ENCODE data around the gene CCDC28B.

CCDC28B gene

DNA sequence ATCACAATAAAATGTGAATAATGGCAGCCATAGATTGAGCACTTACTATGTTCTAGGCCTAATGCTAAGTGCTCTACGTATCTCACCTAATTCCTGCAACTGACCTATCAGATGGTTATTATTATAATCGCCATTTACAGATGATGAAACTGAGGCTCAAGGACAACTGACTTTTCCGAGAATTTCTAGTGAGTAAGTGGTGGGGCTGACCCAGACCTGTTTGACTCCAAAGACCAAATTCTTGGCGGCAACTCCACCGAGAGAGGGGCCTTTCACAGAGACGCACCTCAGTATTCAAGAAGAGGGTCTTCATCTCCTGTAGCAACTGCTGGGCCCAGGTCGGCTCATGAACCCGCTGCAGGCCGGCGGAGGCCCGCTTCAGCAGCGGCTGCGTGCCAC, 21.2 kb downstream of the CCDC28B start:
- WGBS (ENCODE audit: insufficient coverage): 29% methylated on average over 13 of the region's 13 CpGs
- Histone ChIP-seq H3K4me1 (ENCODE audit: control extremely low read depth in 1 of 4, control insufficient read depth in 4 of 4, insufficient read depth in 4 of 4, low read length in 3 of 4) (peaks cover 3 to 29% (median 22%) of the 10 kb centered on the region in 4 experiments), H3K27me3 (replicated peaks in 2 of 5; ENCODE audit: control insufficient read depth in 4 of 5, insufficient read depth in 5 of 5, low read length in 4 of 5) (no peaks in the 10 kb centered on the region), H3K9me3 (ENCODE audit: control extremely low read depth in 1 of 5, control insufficient read depth in 4 of 5, insufficient read depth in 2 of 5, low read depth in 1 of 5, low read length in 4 of 5) (no peaks in the 10 kb centered on the region), H3K36me3 (ENCODE audit: control insufficient read depth in 4 of 4, insufficient read depth in 4 of 4, low read length in 3 of 4) (peaks cover 7 to 41% (median 17%) of the 10 kb centered on the region in 4 experiments), H3K4me3 (ENCODE audit: control insufficient read depth in 1 of 7, extremely low read depth in 1 of 7, insufficient read depth in 4 of 7, low read depth in 2 of 7, low read length in 6 of 7) (peak overlapping the region; percentile 65 to 97 (median 85)), H3K27ac (ENCODE audit: insufficient read depth in 1 of 2, low read depth in 1 of 2, low read length in 2 of 2, poor library complexity in 1 of 2, severe bottlenecking in 2 of 2) (peak overlapping the region; percentile 99 to 100)
- CTCF ChIA-PET: interaction anchor here (1.1 to 3.0 kb wide), 3 partner anchors 14 to 41 kb away, joined by 3 to 15 read pairs (median 3); no protein-coding TSS in a partner anchor
- no peak for DNase-seq
- POLR2A ChIA-PET: interaction anchor here (0.6 to 0.8 kb wide), 2 partner anchors 10 to 19 kb away, joined by 3 read pairs; no protein-coding TSS in a partner anchor

GRCh38 chr1:32221980-32222755, 21.8 kb downstream of the CCDC28B start, which contains the start of the genes EIF3I and TMEM234:
EIF3I (plus strand) TSS chr1:32222407; CDS start chr1:32222442, 35 bp downstream.
TMEM234 (minus strand) TSS chr1:32222353; CDS start chr1:32222322, 31 bp downstream.
- H3K27ac ChIP-seq (ENCODE audit: insufficient read depth in 1 of 2, low read depth in 1 of 2, low read length in 2 of 2, poor library complexity in 1 of 2, severe bottlenecking in 2 of 2): peak within 1 kb of the TSS; percentile 99 to 100
- peaks cover 3 to 29% (median 22%) of the 10 kb centered on the region in 4 experiments for H3K4me1 ChIP-seq (ENCODE audit: control extremely low read depth in 1 of 4, control insufficient read depth in 4 of 4, insufficient read depth in 4 of 4, low read length in 3 of 4)
- peak; percentile 96 to 97 (median 97) for DNase-seq
- POLR2A ChIA-PET: interaction anchor here (0.6 to 1.0 kb wide), 3 partner anchors 9 to 10 kb away, joined by 3 to 6 read pairs (median 3); no protein-coding TSS in a partner anchor
- WGBS (ENCODE audit: insufficient coverage): 0% methylated on average over 25 of the region's 46 CpGs
- CTCF ChIA-PET: interaction anchor here (0.6 to 3.0 kb wide), 5 partner anchors 14 to 666 kb away, joined by 3 to 15 read pairs (median 3); no protein-coding TSS in a partner anchor
- H3K36me3 ChIP-seq (ENCODE audit: control insufficient read depth in 4 of 4, insufficient read depth in 4 of 4, low read length in 3 of 4): peaks cover 7 to 38% (median 15%) of the 10 kb centered on the region in 4 experiments
- H3K4me3 ChIP-seq (ENCODE audit: control insufficient read depth in 1 of 7, extremely low read depth in 1 of 7, insufficient read depth in 4 of 7, low read depth in 2 of 7, low read length in 6 of 7): peak within 1 kb of the TSS; percentile 65 to 97 (median 85)
- no peaks in the 10 kb centered on the region for H3K9me3 ChIP-seq (ENCODE audit: control extremely low read depth in 1 of 5, control insufficient read depth in 4 of 5, insufficient read depth in 2 of 5, low read depth in 1 of 5, low read length in 4 of 5)
- no peaks in the 10 kb centered on the region for H3K27me3 ChIP-seq (replicated peaks in 2 of 5; ENCODE audit: control insufficient read depth in 4 of 5, insufficient read depth in 5 of 5, low read length in 4 of 5)

GRCh38 chr1:32223683-32224082, 23.3 kb downstream of the CCDC28B start:
- ChIA-PET CTCF (interaction anchor here (1.2 to 3.0 kb wide), 5 partner anchors 8 to 148 kb away, joined by 5 to 15 read pairs (median 10); no protein-coding TSS in a partner anchor), POLR2A (interaction anchor here (0.7 kb wide), 1 partner anchor 17 kb away, joined by 3 read pairs; no protein-coding TSS in a partner anchor)
- no peak for DNase-seq
- no peaks in the 10 kb centered on the region for H3K9me3 ChIP-seq (ENCODE audit: control extremely low read depth in 1 of 5, control insufficient read depth in 4 of 5, insufficient read depth in 2 of 5, low read depth in 1 of 5, low read length in 4 of 5)
- H3K4me1 ChIP-seq (ENCODE audit: control extremely low read depth in 1 of 4, control insufficient read depth in 4 of 4, insufficient read depth in 4 of 4, low read length in 3 of 4): peaks cover 3 to 29% (median 22%) of the 10 kb centered on the region in 4 experiments
- H3K27ac ChIP-seq (ENCODE audit: insufficient read depth in 1 of 2, low read depth in 1 of 2, low read length in 2 of 2, poor library complexity in 1 of 2, severe bottlenecking in 2 of 2): peak overlapping the region; percentile 29 to 33
- no peaks in the 10 kb centered on the region for H3K27me3 ChIP-seq (replicated peaks in 2 of 5; ENCODE audit: control insufficient read depth in 4 of 5, insufficient read depth in 5 of 5, low read length in 4 of 5)
- 94% methylated on average over 3 of the region's 3 CpGs for WGBS (ENCODE audit: insufficient coverage)
- H3K4me3 ChIP-seq (ENCODE audit: control insufficient read depth in 1 of 7, extremely low read depth in 1 of 7, insufficient read depth in 4 of 7, low read depth in 2 of 7, low read length in 6 of 7): no peak overlapping the region
- peaks cover 12 to 49% (median 26%) of the 10 kb centered on the region in 4 experiments for H3K36me3 ChIP-seq (ENCODE audit: control insufficient read depth in 4 of 4, insufficient read depth in 4 of 4, low read length in 3 of 4)

DNA sequence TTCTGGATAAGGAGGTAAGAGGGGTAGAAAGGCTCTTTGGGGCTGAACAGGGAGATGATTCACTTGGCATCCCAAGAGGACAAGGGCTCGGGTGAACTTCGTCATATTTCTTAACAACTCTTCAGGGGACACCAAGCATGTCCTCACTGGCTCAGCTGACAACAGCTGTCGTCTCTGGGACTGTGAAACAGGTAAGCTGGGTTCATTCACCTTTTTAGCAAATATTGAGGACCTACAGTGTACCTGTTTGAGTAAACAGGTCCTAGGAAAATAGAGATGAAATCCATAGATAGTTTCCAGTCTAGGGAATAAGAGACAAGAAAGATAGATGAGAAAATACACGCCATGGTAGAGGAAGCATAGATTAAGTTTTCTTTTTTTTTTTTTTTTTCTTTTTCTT, 23.9 kb downstream of the CCDC28B start:
- POLR2A ChIA-PET: no interaction called here
- Histone ChIP-seq H3K4me1 (ENCODE audit: control extremely low read depth in 1 of 4, control insufficient read depth in 4 of 4, insufficient read depth in 4 of 4, low read length in 3 of 4) (peaks cover 3 to 29% (median 22%) of the 10 kb centered on the region in 4 experiments), H3K9me3 (ENCODE audit: control extremely low read depth in 1 of 5, control insufficient read depth in 4 of 5, insufficient read depth in 2 of 5, low read depth in 1 of 5, low read length in 4 of 5) (no peaks in the 10 kb centered on the region), H3K27me3 (replicated peaks in 2 of 5; ENCODE audit: control insufficient read depth in 4 of 5, insufficient read depth in 5 of 5, low read length in 4 of 5) (no peaks in the 10 kb centered on the region), H3K4me3 (ENCODE audit: control insufficient read depth in 1 of 7, extremely low read depth in 1 of 7, insufficient read depth in 4 of 7, low read depth in 2 of 7, low read length in 6 of 7) (no peak overlapping the region), H3K27ac (ENCODE audit: insufficient read depth in 1 of 2, low read depth in 1 of 2, low read length in 2 of 2, poor library complexity in 1 of 2, severe bottlenecking in 2 of 2) (peak overlapping the region in 1 of 2 experiments; percentile 29), H3K36me3 (ENCODE audit: control insufficient read depth in 4 of 4, insufficient read depth in 4 of 4, low read length in 3 of 4) (peaks cover 12 to 51% (median 31%) of the 10 kb centered on the region in 4 experiments)
- no peak for DNase-seq
- CTCF ChIA-PET: interaction anchor here (1.5 to 3.0 kb wide), 4 partner anchors 9 to 24 kb away, joined by 3 to 15 read pairs (median 11); no protein-coding TSS in a partner anchor
- 100% methylated on average over 3 of the region's 4 CpGs for WGBS (ENCODE audit: insufficient coverage)

GRCh38 chr1:32228771-32229170, 28.4 kb downstream of the CCDC28B start:
- Histone ChIP-seq H3K27me3 (replicated peaks in 2 of 5; ENCODE audit: control insufficient read depth in 4 of 5, insufficient read depth in 5 of 5, low read length in 4 of 5) (no peaks in the 10 kb centered on the region), H3K4me1 (ENCODE audit: control extremely low read depth in 1 of 4, control insufficient read depth in 4 of 4, insufficient read depth in 4 of 4, low read length in 3 of 4) (peaks cover 0 to 4% (median under 1%) of the 10 kb centered on the region in 4 experiments), H3K4me3 (ENCODE audit: control insufficient read depth in 1 of 7, extremely low read depth in 1 of 7, insufficient read depth in 4 of 7, low read depth in 2 of 7, low read length in 6 of 7) (no peak overlapping the region), H3K27ac (ENCODE audit: insufficient read depth in 1 of 2, low read depth in 1 of 2, low read length in 2 of 2, poor library complexity in 1 of 2, severe bottlenecking in 2 of 2) (no peak overlapping the region), H3K9me3 (ENCODE audit: control extremely low read depth in 1 of 5, control insufficient read depth in 4 of 5, insufficient read depth in 2 of 5, low read depth in 1 of 5, low read length in 4 of 5) (no peaks in the 10 kb centered on the region), H3K36me3 (ENCODE audit: control insufficient read depth in 4 of 4, insufficient read depth in 4 of 4, low read length in 3 of 4) (peaks cover 14 to 66% (median 43%) of the 10 kb centered on the region in 4 experiments)
- ChIA-PET POLR2A (interaction anchor here (1.0 to 1.4 kb wide), 2 partner anchors 10 to 12 kb away, joined by 3 to 5 read pairs; no protein-coding TSS in a partner anchor), CTCF (interaction anchor here (2.0 to 4.6 kb wide), 3 partner anchors 11 to 20 kb away, joined by 11 to 22 read pairs (median 12); no protein-coding TSS in a partner anchor)
- WGBS (ENCODE audit: insufficient coverage): 92% methylated on average over 2 of the region's 3 CpGs
- DNase-seq: no peak

GRCh38 chr1:32231843-32232432, 31.5 kb downstream of the CCDC28B start:
- DNase-seq: no peak
- 92% methylated on average over 2 of the region's 5 CpGs for WGBS (ENCODE audit: insufficient coverage)
- no peak overlapping the region for H3K27ac ChIP-seq (ENCODE audit: insufficient read depth in 1 of 2, low read depth in 1 of 2, low read length in 2 of 2, poor library complexity in 1 of 2, severe bottlenecking in 2 of 2)
- H3K36me3 ChIP-seq (ENCODE audit: control insufficient read depth in 4 of 4, insufficient read depth in 4 of 4, low read length in 3 of 4): peaks cover 5 to 47% (median 35%) of the 10 kb centered on the region in 4 experiments
- H3K4me1 ChIP-seq (ENCODE audit: control extremely low read depth in 1 of 4, control insufficient read depth in 4 of 4, insufficient read depth in 4 of 4, low read length in 3 of 4): no peaks in the 10 kb centered on the region
- ChIA-PET POLR2A (interaction anchor here (1.2 to 1.7 kb wide), 2 partner anchors 9 to 10 kb away, joined by 3 to 6 read pairs; no protein-coding TSS in a partner anchor), CTCF (interaction anchor here (1.0 to 1.5 kb wide), 2 partner anchors 16 to 17 kb away, joined by 3 read pairs; no protein-coding TSS in a partner anchor)
- no peak overlapping the region for H3K4me3 ChIP-seq (ENCODE audit: control insufficient read depth in 1 of 7, extremely low read depth in 1 of 7, insufficient read depth in 4 of 7, low read depth in 2 of 7, low read length in 6 of 7)
- no peaks in the 10 kb centered on the region for H3K27me3 ChIP-seq (replicated peaks in 2 of 5; ENCODE audit: control insufficient read depth in 4 of 5, insufficient read depth in 5 of 5, low read length in 4 of 5)
- no peaks in the 10 kb centered on the region for H3K9me3 ChIP-seq (ENCODE audit: control extremely low read depth in 1 of 5, control insufficient read depth in 4 of 5, insufficient read depth in 2 of 5, low read depth in 1 of 5, low read length in 4 of 5)
